ENCODE data around the gene FXYD4.

GRCh38 chr10:43390759-43391158 is 19.3 kb downstream of the FXYD4 start:
- TF ChIP-seq EZH2phosphoT487 (IDR thresholded peaks at IDR 0.05; ENCODE audit: insufficient read depth, low read depth): no peak
- TF ChIP-seq EZH2 (IDR thresholded peaks at IDR 0.05; ENCODE audit: insufficient read depth, poor library complexity, severe bottlenecking): no peak

All from GM23248 (cell line).